H9 (cell line): ENCODE data around the gene TCP10L. TPM values are rescaled to one million over a fixed set of nuclear protein-coding genes. Genes with fewer than 3 reads are reported as not detected.
"Not testable (repeated sequence)": the region's sequence is repeated elsewhere in the genome, so short reads cannot be mapped to it uniquely, and the experiment has no call there.

ENCODE experiments used
- DNase-seq: peaks from one replicate; pipeline ENCODE4 v3.0.0-alpha.2; 2017
- H2AFZ ChIP-seq: one replicate; pipeline ENCODE4 v1.6.1; 2013; ENCODE audit warnings: mild to moderate bottlenecking, low read length, control low read depth, moderate library complexity
- H2AK5ac ChIP-seq: 2 replicates; pipeline ENCODE4 v1.6.1; 2013; ENCODE audit warnings: low read length, control low read depth, mixed read lengths; ENCODE audit not compliant: insufficient read length
- H2BK120ac ChIP-seq: one replicate; pipeline ENCODE4 v1.6.1; 2013; ENCODE audit warnings: low read depth, mild to moderate bottlenecking, low read length, control low read depth, inconsistent platforms; ENCODE audit not compliant: poor library complexity, severe bottlenecking
- H2BK12ac ChIP-seq: 2 replicates; pipeline ENCODE4 v1.6.1; 2013; ENCODE audit warnings: low read length, control low read depth, mixed read lengths, low read depth; ENCODE audit not compliant: insufficient read length
- H2BK15ac ChIP-seq: 2 replicates; pipeline ENCODE4 v1.6.1; 2013; ENCODE audit warnings: low read depth, low read length, control low read depth
- H2BK20ac ChIP-seq: one replicate; pipeline ENCODE4 v1.6.1; 2013; ENCODE audit warnings: low read depth, mild to moderate bottlenecking, low read length, control low read depth, inconsistent platforms; ENCODE audit not compliant: poor library complexity, severe bottlenecking
- H2BK5ac ChIP-seq: 2 replicates; pipeline ENCODE4 v1.6.1; 2013; ENCODE audit warnings: low read length, control low read depth, mixed read lengths; ENCODE audit not compliant: insufficient read length
- H3K14ac ChIP-seq: 2 replicates; pipeline ENCODE4 v1.6.1; 2013; ENCODE audit warnings: low read length, control low read depth; ENCODE audit not compliant: insufficient read depth
- H3K18ac ChIP-seq: 2 replicates; pipeline ENCODE4 v1.6.1; 2013; ENCODE audit warnings: low read depth, mild to moderate bottlenecking, mixed read lengths, low read length, control low read depth; ENCODE audit not compliant: insufficient read length
- H3K23ac ChIP-seq: 2 replicates; pipeline ENCODE4 v1.6.1; 2013; ENCODE audit warnings: low read length, control low read depth, mixed read lengths, low read depth; ENCODE audit not compliant: insufficient read length
- H3K23me2 ChIP-seq: 2 replicates; pipeline ENCODE4 v1.6.1; 2013; ENCODE audit warnings: low read depth, mild to moderate bottlenecking, mixed read lengths, low read length, control low read depth; ENCODE audit not compliant: insufficient read length, poor library complexity, severe bottlenecking
- H3K27ac ChIP-seq: 2 replicates; pipeline ENCODE4 v1.5.1; 2013; ENCODE audit warnings: low read length, control low read depth, mixed read lengths, low read depth; ENCODE audit not compliant: insufficient read length
- H3K27me3 ChIP-seq: 2 replicates; pipeline ENCODE4 v1.6.1; 2013; ENCODE audit warnings: low read length, control low read depth, inconsistent platforms; ENCODE audit not compliant: insufficient read depth
- H3K4ac ChIP-seq: 2 replicates; pipeline ENCODE4 v1.6.1; 2013; ENCODE audit warnings: low read depth, mild to moderate bottlenecking, control low read depth, inconsistent platforms, low read length, moderate library complexity
- H3K4me1 ChIP-seq: 2 replicates; pipeline ENCODE4 v1.6.1; 2013; ENCODE audit warnings: low read length, control low read depth, inconsistent platforms; ENCODE audit not compliant: insufficient read depth
- H3K4me2 ChIP-seq: 2 replicates; pipeline ENCODE4 v1.6.1; 2013; ENCODE audit warnings: low read length, control low read depth, mixed read lengths; ENCODE audit not compliant: insufficient read length, insufficient read depth
- H3K56ac ChIP-seq: 2 replicates; pipeline ENCODE4 v1.6.1; 2013; ENCODE audit warnings: low read depth, mild to moderate bottlenecking, mixed read lengths, low read length, control low read depth; ENCODE audit not compliant: insufficient read length
- H3K79me1 ChIP-seq: 2 replicates; pipeline ENCODE4 v1.6.1; 2013; ENCODE audit warnings: low read depth, mild to moderate bottlenecking, moderate library complexity, low read length, control low read depth, inconsistent platforms; ENCODE audit not compliant: insufficient read depth, poor library complexity, severe bottlenecking
- H3K79me2 ChIP-seq: 2 replicates; pipeline ENCODE4 v1.6.1; 2013; ENCODE audit warnings: low read length, control low read depth, inconsistent platforms; ENCODE audit not compliant: insufficient read depth
- H3K9ac ChIP-seq: 2 replicates; pipeline ENCODE4 v1.6.1; 2013; ENCODE audit warnings: low read length, control low read depth, mixed read lengths; ENCODE audit not compliant: insufficient read length; ENCODE audit errors: extremely low read depth
- H3K9me3 ChIP-seq: one replicate; pipeline ENCODE4 v1.6.1; 2013; ENCODE audit warnings: low read depth, low read length, inconsistent platforms; ENCODE audit not compliant: control insufficient read depth
- H3T11ph ChIP-seq: one replicate; pipeline ENCODE4 v1.6.1; 2013; ENCODE audit warnings: mild to moderate bottlenecking, low read length, control low read depth, inconsistent platforms
- H4K20me1 ChIP-seq: one replicate; pipeline ENCODE4 v1.6.1; 2013; ENCODE audit not compliant: control insufficient read depth, insufficient read length, insufficient read depth
- H4K5ac ChIP-seq: 2 replicates; pipeline ENCODE4 v1.6.1; 2013; ENCODE audit warnings: low read depth, mild to moderate bottlenecking, mixed read lengths, low read length, control low read depth; ENCODE audit not compliant: insufficient read length
- H4K8ac ChIP-seq: replicated peaks from 2 replicates; pipeline ENCODE4 v1.6.1; 2013; ENCODE audit warnings: low read length, control low read depth, mixed read lengths, low read depth; ENCODE audit not compliant: insufficient read length
- H4K91ac ChIP-seq: 2 replicates; pipeline ENCODE4 v1.6.1; 2013; ENCODE audit warnings: low read depth, mild to moderate bottlenecking, moderate library complexity, mixed read lengths, low read length, control low read depth; ENCODE audit not compliant: insufficient read length
- H3K27ac Mint-ChIP-seq, 3 experiments: 2 replicates in 2 of 3; 3 replicates in 1 of 3; pipeline ENCODE4 v1.8.0; 2020 to 2021; ENCODE audit warnings: mixed read lengths in 3 of 3, mild to moderate bottlenecking in 1 of 3, moderate library complexity in 1 of 3
- H3K27me3 Mint-ChIP-seq: 2 replicates; pipeline ENCODE4 v1.8.0; 2021; ENCODE audit warnings: low read depth, mild to moderate bottlenecking, moderate library complexity, mixed read lengths
- H3K36me3 Mint-ChIP-seq, 3 experiments: 2 replicates in 2 of 3; 3 replicates in 1 of 3; pipeline ENCODE4 v1.8.0; 2020 to 2021; ENCODE audit warnings: low read depth in 3 of 3, mixed read lengths in 3 of 3; ENCODE audit not compliant: insufficient read depth in 1 of 3
- H3K4me1 Mint-ChIP-seq, 2 experiments: 2 replicates each; pipeline ENCODE4 v1.8.0; 2020; ENCODE audit warnings: mixed read lengths in 2 of 2
- H3K4me3 Mint-ChIP-seq, 2 experiments: 2 replicates in 1 of 2; 3 replicates in 1 of 2; pipeline ENCODE4 v1.8.0; 2020 to 2021; ENCODE audit warnings: mild to moderate bottlenecking in 2 of 2, mixed read lengths in 2 of 2, moderate library complexity in 1 of 2
- H3K9me3 Mint-ChIP-seq, 2 experiments: 2 replicates in 1 of 2; 3 replicates in 1 of 2; pipeline ENCODE4 v1.8.0; 2020; ENCODE audit warnings: mild to moderate bottlenecking in 2 of 2, mixed read lengths in 2 of 2, moderate library complexity in 1 of 2
- CTCF ChIP-seq: fragments of 200-600 bp; sonication (generic); conservative IDR thresholded peaks from 3 replicates; pipeline ENCODE4 v1.8.0; 2021; ENCODE audit warnings: antibody characterized with exemption, mild to moderate bottlenecking
- WGBS: extraction: QIAGEN DNeasy Blood & Tissue Kit; methylation state at CpG from one replicate; pipeline ENCODE4 v1.1.7; 2013; ENCODE audit warnings: missing lambda C conversion rate, low lambda C conversion rate, mixed read lengths; ENCODE audit not compliant: insufficient read length; ENCODE audit errors: extremely low coverage; 5-methylcytosine and 5-hydroxymethylcytosine counted together
- total RNA-seq: library from RNA; stranded (reverse); gene quantifications from 2 replicates; pipeline ENCODE4 v1.2.1, GENCODE V29; 2021

TCP10L gene
- total RNA-seq, 1 experiment from 2014 or later: 5.1 TPM

- Histone ChIP-seq H4K20me1 (no peaks in the 10 kb centered on the region), H3K14ac (no peak overlapping the region), H2AK5ac (no peak overlapping the region), H3K9ac (no peak overlapping the region), H3K4me2 (no peak overlapping the region), H3K4ac (no peak overlapping the region), H2BK120ac (no peak overlapping the region), H3K23ac (no peak overlapping the region), H3K23me2 (no peaks in the 10 kb centered on the region), H3K79me2 (no peaks in the 10 kb centered on the region), H2BK12ac (no peak overlapping the region), H3K27ac (no peak overlapping the region), H3K56ac (no peak overlapping the region), H4K5ac (no peak overlapping the region), H2BK5ac (no peak overlapping the region), H3K18ac (no peak overlapping the region), H2AFZ (no peak overlapping the region), H3K79me1 (no peaks in the 10 kb centered on the region), H2BK20ac (no peak overlapping the region), H4K8ac (no peak overlapping the region), H3K4me1 (no peaks in the 10 kb centered on the region), H4K91ac (no peak overlapping the region), H3K9me3 (no peaks in the 10 kb centered on the region), H3T11ph (no peak overlapping the region), H3K27me3 (no peaks in the 10 kb centered on the region), H2BK15ac (no peak overlapping the region)
- Mint-ChIP-seq H3K4me1 (peaks cover 3 to 5% of the 10 kb centered on the region in 2 experiments), H3K27ac (no peak overlapping the region), H3K27me3 (no peaks in the 10 kb centered on the region), H3K36me3 (no peaks in the 10 kb centered on the region), H3K4me3 (no peak overlapping the region), H3K9me3 (no peaks in the 10 kb centered on the region)
- no CpG with 5 or more reads among the region's 3 CpGs for WGBS
- no peak for DNase-seq
- TF ChIP-seq CTCF: no peak
Observed at GRCh38 chr21:32543975-32544374, 41.3 kb downstream of the TCP10L start.

- not testable (repeated sequence) for H3K56ac ChIP-seq, H2BK12ac ChIP-seq, H4K20me1 ChIP-seq, H3T11ph ChIP-seq, H3K9ac ChIP-seq, DNase-seq, H3K27me3 Mint-ChIP-seq, H3K4me1 ChIP-seq, H4K8ac ChIP-seq, H3K4me3 Mint-ChIP-seq, H2BK5ac ChIP-seq, H3K23me2 ChIP-seq, H3K4ac ChIP-seq, H3K23ac ChIP-seq, H3K27ac ChIP-seq, H2AFZ ChIP-seq, H2AK5ac ChIP-seq, H3K9me3 Mint-ChIP-seq, H3K14ac ChIP-seq, H3K4me2 ChIP-seq, H3K27me3 ChIP-seq, H4K5ac ChIP-seq, H4K91ac ChIP-seq, H3K27ac Mint-ChIP-seq, H2BK120ac ChIP-seq, H3K79me1 ChIP-seq, H3K79me2 ChIP-seq, H3K36me3 Mint-ChIP-seq, H2BK20ac ChIP-seq, H3K9me3 ChIP-seq, H3K18ac ChIP-seq, H2BK15ac ChIP-seq
- peaks cover 11 to 12% of the 10 kb centered on the region in 2 experiments for H3K4me1 Mint-ChIP-seq
- no CpG with 5 or more reads among the region's 2 CpGs for WGBS
Observed at GRCh38 chr21:32543056-32543455, 42.3 kb downstream of the TCP10L start.
